ENCODE data around the gene GPR132. TPM values are rescaled to one million over a fixed set of nuclear protein-coding genes. Genes with fewer than 3 reads are reported as not detected.

The GPR132 gene
- total RNA-seq, 1 experiment from 2014 or later = 0.10 TPM

GRCh38 chr14:105071326-105071725 is 6.1 kb upstream of the GPR132 start:
- no peaks in the 10 kb centered on the region for H3K9me2 ChIP-seq (ENCODE audit: insufficient read depth)
- no peaks in the 10 kb centered on the region for H3K36me3 ChIP-seq (ENCODE audit: control insufficient read depth in 1 of 2, insufficient read depth in 2 of 2, low read length in 2 of 2)
- H3K4me3 ChIP-seq (replicated peaks in 1 of 2; ENCODE audit: low read depth in 1 of 2, low read length in 2 of 2) = no peak overlapping the region
- TF ChIP-seq POLR2A (IDR thresholded peaks at IDR 0.05; ENCODE audit: borderline replicate concordance, extremely low read depth, insufficient read depth, insufficient read length) = no peak
- no peak for TF ChIP-seq ZNF274 (IDR thresholded peaks at IDR 0.05; ENCODE audit: low read depth, low read length)
- TF ChIP-seq ELF1 (IDR thresholded peaks at IDR 0.05; ENCODE audit: borderline replicate concordance, low read depth) = no peak
- H3K79me2 ChIP-seq (ENCODE audit: insufficient read depth, low read length) = no peaks in the 10 kb centered on the region
- H3K9ac ChIP-seq (ENCODE audit: low read length) = no peak overlapping the region
- no peaks in the 10 kb centered on the region for H3K27me3 ChIP-seq (ENCODE audit: insufficient read depth, low read length)
- intact Hi-C loops (cut with micrococcal nuclease) = no loop called here
- no peak overlapping the region for H2AFZ ChIP-seq (ENCODE audit: low read depth, low read length, poor library complexity, severe bottlenecking)
- H3K27ac ChIP-seq (ENCODE audit: low read depth, low read length) = no peak overlapping the region
- no peak overlapping the region for H3K4me2 ChIP-seq (ENCODE audit: low read length)
- peaks cover 0 to 26% of the 10 kb centered on the region in 2 experiments; a peak in 3 of 4 replicates for H3K4me1 ChIP-seq (ENCODE audit: control insufficient read depth in 1 of 2, insufficient read depth in 2 of 2, low read length in 2 of 2)
- DNase-seq (ENCODE audit: low read depth, low spot score) = no peak
- no peaks in the 10 kb centered on the region for H4K20me1 ChIP-seq (ENCODE audit: insufficient read depth)
- ChIA-PET CTCF (no interaction called here), RAD21 (ENCODE audit: low non-redundant PET in 1 of 2, low total read pairs in 2 of 2, uncharacterized antibody in 2 of 2, unreplicated experiment in 2 of 2) (no interaction called here), POLR2A (no interaction called here)
- no TSS peak for BruUV-seq (replicated peaks)
- ATAC-seq = no peak
- no peaks in the 10 kb centered on the region for H3K9me3 ChIP-seq (ENCODE audit: control insufficient read depth in 1 of 2, insufficient read depth in 1 of 2, low read depth in 1 of 2, low read length in 2 of 2)

GRCh38 chr14:105070760-105071137 is 5.5 kb upstream of the GPR132 start:
- ATAC-seq = no peak
- Histone ChIP-seq H3K4me3 (replicated peaks in 1 of 2; ENCODE audit: low read depth in 1 of 2, low read length in 2 of 2) (no peak overlapping the region), H3K9me2 (ENCODE audit: insufficient read depth) (no peaks in the 10 kb centered on the region), H3K9me3 (ENCODE audit: control insufficient read depth in 1 of 2, insufficient read depth in 1 of 2, low read depth in 1 of 2, low read length in 2 of 2) (no peaks in the 10 kb centered on the region), H3K4me1 (ENCODE audit: control insufficient read depth in 1 of 2, insufficient read depth in 2 of 2, low read length in 2 of 2) (peaks cover 0 to 26% of the 10 kb centered on the region in 2 experiments; a peak in 3 of 4 replicates), H2AFZ (ENCODE audit: low read depth, low read length, poor library complexity, severe bottlenecking) (no peak overlapping the region), H3K27me3 (ENCODE audit: insufficient read depth, low read length) (no peaks in the 10 kb centered on the region), H3K36me3 (ENCODE audit: control insufficient read depth in 1 of 2, insufficient read depth in 2 of 2, low read length in 2 of 2) (no peaks in the 10 kb centered on the region), H4K20me1 (ENCODE audit: insufficient read depth) (no peaks in the 10 kb centered on the region), H3K79me2 (ENCODE audit: insufficient read depth, low read length) (no peaks in the 10 kb centered on the region), H3K27ac (ENCODE audit: low read depth, low read length) (no peak overlapping the region), H3K4me2 (ENCODE audit: low read length) (no peak overlapping the region), H3K9ac (ENCODE audit: low read length) (no peak overlapping the region)
- RAD21 ChIA-PET (ENCODE audit: low non-redundant PET in 1 of 2, low total read pairs in 2 of 2, uncharacterized antibody in 2 of 2, unreplicated experiment in 2 of 2) = no interaction called here
- intact Hi-C loops (cut with micrococcal nuclease) = no loop called here
- BruUV-seq (replicated peaks) = no TSS peak
- POLR2A ChIA-PET = no interaction called here
- CTCF ChIA-PET = interaction anchor here (1.0 kb wide), 1 partner anchor 16 kb away, joined by 4 read pairs; no protein-coding TSS in a partner anchor
- TF ChIP-seq FOSL1 (IDR thresholded peaks at IDR 0.05; ENCODE audit: low read depth) (no peak), CTCF (IDR thresholded peaks at IDR 0.05 in 2 of 3, conservative IDR thresholded peaks at IDR 0.05 in 1 of 3; ENCODE audit: borderline replicate concordance in 1 of 3, insufficient read depth in 1 of 3, low read depth in 2 of 3, low read length in 2 of 3) (no peak), REST (IDR thresholded peaks at IDR 0.05; ENCODE audit: low read depth) (no peak), EZH2phosphoT487 (IDR thresholded peaks at IDR 0.05; ENCODE audit: borderline replicate concordance) (no peak), ATF3 (IDR thresholded peaks at IDR 0.05) (no peak)
- DNase-seq (ENCODE audit: low read depth, low spot score) = no peak
